GM21390 (cell line): ENCODE results near the gene NOS1.
"Not testable (repeated sequence)": the region's sequence is repeated elsewhere in the genome, so short reads cannot be mapped to it uniquely, and the experiment has no call there.

Experiments used
- ATAC-seq: cut with Tn5 transposase; IDR thresholded peaks from one replicate; pipeline ENCODE4 v1.9.1; 2021; ENCODE audit not compliant: unreplicated experiment

Gene NOS1

GRCh38 chr12:117273091-117273490 lies 88.3 kb downstream of the NOS1 start:
- ATAC-seq, result no peak

DNA sequence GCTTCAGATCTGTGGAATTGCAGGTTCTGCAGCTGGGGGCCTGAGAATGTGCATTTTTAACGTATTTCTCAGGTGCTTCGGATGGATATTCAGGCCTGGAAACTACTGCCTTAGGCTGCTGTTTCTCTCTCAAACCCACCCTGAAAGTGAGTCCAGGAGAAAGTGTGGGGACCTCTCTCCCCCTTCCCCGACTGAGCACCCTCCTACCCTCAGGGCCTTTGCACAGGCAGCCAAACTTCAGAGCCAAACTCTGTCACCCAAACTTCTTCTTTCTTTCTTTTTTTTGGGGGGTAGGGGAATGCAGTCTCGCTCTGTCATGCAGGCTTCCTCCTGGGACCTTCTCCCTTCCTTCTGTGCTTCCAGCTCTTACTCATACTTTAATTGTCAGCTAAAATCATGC lies 88.7 kb downstream of the NOS1 start:
- ATAC-seq, result no peak

DNA sequence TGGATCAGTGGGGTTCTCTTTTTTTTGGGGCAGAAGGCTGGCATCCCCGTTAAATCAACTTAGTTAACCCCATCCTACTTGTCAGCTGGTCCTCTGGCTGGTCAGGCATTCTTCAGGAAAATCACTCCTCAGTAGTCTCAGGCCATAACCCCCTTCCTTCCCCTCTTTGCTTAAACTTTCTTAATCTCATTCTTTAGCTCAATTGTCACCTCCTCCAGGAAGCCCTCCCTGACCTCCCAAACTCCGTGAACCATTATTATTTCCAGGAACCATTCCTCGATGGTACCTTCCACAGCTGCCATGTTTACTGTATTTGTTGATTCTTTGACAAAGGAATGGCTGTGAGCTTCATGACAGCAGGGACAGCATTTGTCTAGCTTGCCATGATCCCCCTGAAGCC lies 98.7 kb downstream of the NOS1 start:
- no peak for ATAC-seq

DNA sequence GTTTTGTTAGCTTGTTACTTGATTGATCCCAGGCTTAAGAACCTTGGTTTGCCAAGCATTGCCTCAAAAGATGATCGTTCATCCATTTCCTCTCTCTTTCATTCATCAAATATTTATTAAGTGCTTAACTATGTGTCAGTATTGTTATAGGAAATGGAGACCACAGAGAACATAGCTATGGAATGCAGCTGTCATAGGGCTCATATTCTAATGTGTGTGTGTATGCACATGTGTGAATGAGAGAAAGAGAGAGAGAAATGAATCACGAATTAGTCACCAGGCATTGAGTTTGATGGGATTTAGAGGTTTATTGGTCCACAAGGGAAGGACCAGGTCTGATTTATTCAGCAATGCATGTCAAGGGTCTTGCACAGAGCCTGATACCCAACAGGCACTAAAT lies 100.2 kb downstream of the NOS1 start:
- no peak for ATAC-seq

DNA sequence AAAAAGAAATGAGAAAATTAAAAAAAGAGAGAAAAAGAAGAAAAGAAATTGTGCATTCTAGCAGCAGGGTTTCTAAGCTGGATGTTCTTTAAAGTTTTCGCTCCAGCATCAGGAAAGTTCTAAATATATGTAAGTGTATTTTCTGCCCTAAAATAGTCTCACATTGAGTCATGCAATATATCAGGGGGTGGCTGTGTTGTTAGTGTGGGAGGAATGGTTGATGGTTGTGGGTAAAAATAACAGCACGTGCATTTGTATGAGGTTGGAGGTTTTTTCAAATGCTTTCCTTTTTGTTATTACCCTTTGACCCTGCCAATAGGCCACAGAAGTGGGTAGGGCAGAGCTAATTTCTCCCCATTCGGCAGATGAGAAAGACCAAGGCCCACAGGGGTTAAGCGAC lies 106.0 kb downstream of the NOS1 start:
- no peak for ATAC-seq

DNA sequence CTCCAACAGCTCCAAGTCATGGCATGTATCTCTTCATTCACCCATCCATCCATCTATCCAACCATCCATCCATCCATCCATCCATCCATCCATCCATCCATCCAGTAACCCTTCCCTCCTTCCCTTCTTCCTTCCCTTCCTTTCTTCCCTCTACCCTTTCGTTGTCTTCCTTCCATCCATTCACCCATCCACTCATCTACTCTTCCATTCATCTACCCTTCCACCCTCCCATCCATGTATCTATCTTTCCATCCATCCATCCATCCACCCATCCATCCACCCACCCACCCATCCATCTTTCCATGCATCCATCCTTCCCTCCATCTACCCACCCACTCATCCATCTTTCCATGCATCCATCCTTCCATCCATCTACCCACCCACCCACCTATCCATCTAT lies 117.9 kb downstream of the NOS1 start:
- no peak for ATAC-seq

DNA sequence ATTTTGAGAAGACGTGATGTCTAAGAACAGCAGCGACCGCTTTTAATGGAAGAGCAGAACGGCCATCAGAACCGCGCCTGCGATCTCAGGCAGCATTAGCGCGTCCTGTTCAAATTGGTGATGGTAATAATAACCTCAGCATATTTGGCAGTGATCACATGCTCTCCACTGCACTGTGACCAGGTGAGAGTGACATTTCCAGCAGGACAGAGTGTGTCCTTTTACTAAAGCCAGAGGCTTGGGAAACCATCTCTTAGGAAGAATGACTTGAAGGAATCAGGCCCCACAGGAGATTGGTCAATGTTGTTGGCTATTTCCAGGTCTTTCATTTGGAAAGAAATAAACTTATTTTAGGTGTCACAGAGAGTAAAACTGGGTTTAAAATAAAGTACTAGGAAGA lies 119.7 kb downstream of the NOS1 start:
- no peak for ATAC-seq

- ATAC-seq, result no peak
Observed at GRCh38 chr12:117240081-117240755, 121.2 kb downstream of the NOS1 start.

- ATAC-seq, result no peak
Observed at GRCh38 chr12:117236456-117237001, 124.9 kb downstream of the NOS1 start.

GRCh38 chr12:117235261-117235660 lies 126.2 kb downstream of the NOS1 start:
- no peak for ATAC-seq

- no peak for ATAC-seq
Observed at GRCh38 chr12:117234441-117234840, 127.0 kb downstream of the NOS1 start.

- ATAC-seq, result no peak
Observed at GRCh38 chr12:117231750-117232149, 129.7 kb downstream of the NOS1 start.

GRCh38 chr12:117228239-117228638 lies 133.2 kb downstream of the NOS1 start:
- no peak for ATAC-seq

DNA sequence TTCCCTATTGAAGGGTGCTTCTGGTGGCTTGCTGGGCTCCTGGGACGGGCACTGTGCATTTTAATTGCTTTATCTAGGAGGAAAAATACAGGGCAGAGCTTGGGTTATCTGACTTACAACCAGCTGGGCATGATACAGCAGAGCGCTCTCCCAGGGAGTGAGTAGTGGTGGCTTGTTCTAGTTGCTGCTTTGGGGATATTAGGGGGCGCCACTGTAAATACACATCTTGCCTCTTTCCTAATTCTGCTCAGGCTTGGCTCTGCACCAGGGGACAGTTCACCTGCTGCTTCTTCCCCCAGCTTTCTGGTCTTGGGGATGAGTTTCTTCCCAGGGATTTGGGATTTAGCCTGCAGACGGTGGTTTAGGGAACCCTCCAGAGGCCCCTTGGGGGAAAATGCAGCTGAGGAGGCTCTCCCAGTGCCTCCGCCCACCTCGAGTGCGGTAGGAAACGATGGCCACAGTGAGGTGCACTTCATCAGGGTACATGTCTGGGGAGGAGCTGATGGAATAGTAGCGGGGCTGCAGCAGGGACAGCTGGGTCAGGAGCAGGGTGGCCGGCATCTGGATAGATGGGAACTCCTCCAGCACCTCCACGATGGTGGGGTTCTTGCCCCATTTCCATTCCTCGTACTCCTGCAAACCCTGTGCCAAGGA lies 134.3 kb downstream of the NOS1 start:
- ATAC-seq, result no peak

DNA sequence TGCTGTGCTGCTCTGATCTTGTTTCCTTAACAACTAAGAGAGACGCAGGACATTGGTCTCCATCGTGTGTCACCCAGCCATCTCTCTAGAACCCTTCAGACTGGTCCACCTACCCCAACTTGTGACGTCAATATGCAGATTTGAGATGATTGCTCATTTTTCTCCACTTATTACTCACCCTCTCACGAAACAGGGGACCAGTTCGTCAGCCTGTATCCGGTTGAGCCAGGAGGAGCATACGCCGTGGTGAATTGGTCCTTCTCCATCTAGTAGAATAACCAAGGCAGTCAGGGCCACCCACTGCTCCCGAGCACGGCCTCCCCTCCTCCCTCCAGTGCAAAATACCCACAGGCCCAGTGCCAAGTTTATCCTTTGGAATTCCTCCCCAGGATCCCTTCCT lies 134.9 kb downstream of the NOS1 start:
- ATAC-seq, result no peak

- ATAC-seq, result no peak
Observed at GRCh38 chr12:117225179-117225578, 136.2 kb downstream of the NOS1 start.

- ATAC-seq, result not testable (repeated sequence)
Observed at GRCh38 chr12:117220947-117221346, 140.5 kb downstream of the NOS1 start.

DNA sequence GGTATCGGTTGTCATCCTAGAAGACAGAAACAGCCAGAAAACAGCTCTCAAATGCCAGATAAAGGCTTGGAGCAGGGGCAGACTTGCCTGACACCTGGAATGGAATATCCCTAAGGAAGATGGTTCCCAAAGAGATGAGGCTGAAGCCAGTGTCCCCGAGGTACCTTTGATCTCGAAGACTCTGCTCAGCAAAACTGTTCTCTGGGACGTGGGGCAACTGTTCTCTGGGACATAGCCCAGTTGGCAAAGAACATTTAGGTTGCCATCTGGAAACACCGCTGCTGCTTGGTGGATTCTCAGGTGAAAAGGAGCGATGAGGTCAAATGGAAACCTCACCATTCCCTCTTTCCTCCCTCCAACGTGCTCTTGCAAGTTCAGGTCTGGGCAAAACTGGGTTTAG lies 143.3 kb downstream of the NOS1 start:
- no peak for ATAC-seq

GRCh38 chr12:117216686-117217085 lies 144.7 kb downstream of the NOS1 start:
- no peak for ATAC-seq

DNA sequence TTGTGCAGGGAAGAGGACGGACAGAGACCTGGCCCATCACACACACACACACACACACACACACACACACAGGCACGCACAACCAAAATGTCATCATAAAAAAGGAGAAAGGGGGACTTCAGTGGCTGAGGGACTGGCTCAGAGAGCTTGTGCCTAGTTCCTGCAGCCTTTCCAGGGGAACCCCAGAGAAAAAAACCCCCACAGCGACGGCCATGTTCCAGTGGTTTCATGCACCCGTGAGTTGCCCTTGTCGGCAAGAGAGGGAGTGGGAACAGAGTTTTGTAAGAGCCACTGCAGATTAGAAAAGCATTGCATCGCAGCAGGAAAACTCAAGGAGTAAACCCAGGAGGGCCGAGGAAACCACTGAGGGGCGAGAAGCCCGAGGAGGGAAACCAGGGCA lies 146.6 kb downstream of the NOS1 start:
- no peak for ATAC-seq

DNA sequence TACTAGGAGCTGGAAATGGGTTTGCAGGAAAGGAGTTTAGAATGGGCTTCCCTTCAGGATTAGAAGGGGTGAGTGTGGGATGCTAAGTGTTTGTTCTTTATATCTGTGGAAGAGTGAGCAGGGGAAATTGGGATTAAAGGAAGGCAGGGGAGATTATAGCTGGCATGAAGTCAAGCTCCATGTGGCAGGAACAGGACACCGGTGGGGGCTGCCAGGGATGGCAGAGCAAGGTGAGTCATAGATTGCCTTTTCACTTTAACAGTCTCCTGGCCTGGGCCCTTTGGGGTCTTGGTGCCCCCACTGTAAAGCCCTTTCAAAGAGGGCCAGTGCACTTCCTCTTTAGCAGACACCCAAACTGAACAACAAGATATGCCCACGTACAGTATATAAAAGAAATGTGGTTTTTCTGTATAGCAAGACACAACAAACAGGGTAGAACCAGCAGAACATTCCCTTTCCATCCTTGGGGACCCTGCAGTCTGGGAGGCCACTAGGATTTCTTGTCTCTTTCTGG lies 148.1 kb downstream of the NOS1 start:
- no peak for ATAC-seq

GRCh38 chr12:117212563-117213190 lies 148.7 kb downstream of the NOS1 start:
- peak; percentile 64 for ATAC-seq
